Glomerular visceral epithelial cell (primary cell): Measurements from ENCODE around the gene B3GALNT2.

Experiments used
- DNase-seq: peaks from one replicate; pipeline ENCODE4 v3.0.0-alpha.2; 2016; ENCODE audit errors: extremely low spot score

The B3GALNT2 gene

GRCh38 chr1:235455823-235456222, 48.4 kb downstream of the B3GALNT2 start:
- DNase-seq, result no peak

GRCh38 chr1:235455097-235455496, 49.2 kb downstream of the B3GALNT2 start:
- DNase-seq, result no peak

- DNase-seq, result no peak
These were observed 50.2 kb downstream of the B3GALNT2 start for GRCh38 chr1:235454021-235454420.

GRCh38 chr1:235450886-235451483, 53.3 kb downstream of the B3GALNT2 start:
- no peak for DNase-seq

GRCh38 chr1:235450433-235450832, 53.8 kb downstream of the B3GALNT2 start:
- DNase-seq, result no peak

GRCh38 chr1:235448616-235449015, 55.6 kb downstream of the B3GALNT2 start:
- no peak for DNase-seq

GRCh38 chr1:235442788-235443429, 61.3 kb downstream of the B3GALNT2 start:
- peak; percentile 52 for DNase-seq

- no peak for DNase-seq
These were observed 63.0 kb downstream of the B3GALNT2 start for GRCh38 chr1:235441159-235441685.

- DNase-seq, result no peak
These were observed 70.3 kb downstream of the B3GALNT2 start for GRCh38 chr1:235434001-235434400.

- DNase-seq, result no peak
These were observed 73.3 kb downstream of the B3GALNT2 start for GRCh38 chr1:235430991-235431390.

GRCh38 chr1:235429143-235429542, 75.1 kb downstream of the B3GALNT2 start:
- no peak for DNase-seq

GRCh38 chr1:235427447-235427846, 76.8 kb downstream of the B3GALNT2 start:
- no peak for DNase-seq

GRCh38 chr1:235426680-235427079, 77.6 kb downstream of the B3GALNT2 start:
- no peak for DNase-seq

GRCh38 chr1:235426143-235426542, 78.1 kb downstream of the B3GALNT2 start:
- DNase-seq, result no peak

- no peak for DNase-seq
These were observed 78.9 kb downstream of the B3GALNT2 start for GRCh38 chr1:235425357-235425756.

GRCh38 chr1:235424092-235424491, 80.2 kb downstream of the B3GALNT2 start:
- DNase-seq, result no peak

- DNase-seq, result no peak
These were observed 81.0 kb downstream of the B3GALNT2 start for GRCh38 chr1:235423214-235423652.

GRCh38 chr1:235421751-235422150, 82.5 kb downstream of the B3GALNT2 start:
- DNase-seq, result no peak

GRCh38 chr1:235417086-235417697, 87.1 kb downstream of the B3GALNT2 start:
- DNase-seq, result peak; percentile 78

GRCh38 chr1:235416662-235417049, 87.6 kb downstream of the B3GALNT2 start:
- no peak for DNase-seq

- DNase-seq, result peak; percentile 75
These were observed 89.0 kb downstream of the B3GALNT2 start for GRCh38 chr1:235415008-235415904.
